CD1c-positive myeloid dendritic cell (primary cell): ENCODE measurements around the gene NRDE2.

Experiments used
- DNase-seq: peaks from one replicate; pipeline ENCODE4 v3.0.0-alpha.2; 2016; ENCODE audit errors: extremely low spot score

The NRDE2 gene

DNA sequence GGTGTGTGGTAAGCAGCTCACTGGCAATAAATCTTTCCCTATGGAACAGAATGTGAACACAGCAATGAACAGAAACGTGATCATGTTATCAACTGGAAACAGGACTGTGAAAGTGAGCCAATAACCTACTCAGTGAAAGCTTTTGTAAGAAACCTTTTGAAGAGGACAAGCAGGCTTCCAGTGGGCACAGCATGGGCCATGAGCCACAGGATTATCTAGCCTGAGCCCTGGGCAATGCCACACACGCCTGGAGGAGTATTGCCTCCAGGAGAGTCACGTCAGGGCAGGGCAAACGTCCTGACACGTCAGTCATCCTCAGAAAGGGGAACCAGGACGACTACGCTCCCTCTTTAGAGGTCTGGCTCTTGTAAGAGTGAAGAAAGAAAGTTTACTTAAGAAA, 32.3 kb downstream of the NRDE2 start:
- peak; percentile 89 for DNase-seq

DNA sequence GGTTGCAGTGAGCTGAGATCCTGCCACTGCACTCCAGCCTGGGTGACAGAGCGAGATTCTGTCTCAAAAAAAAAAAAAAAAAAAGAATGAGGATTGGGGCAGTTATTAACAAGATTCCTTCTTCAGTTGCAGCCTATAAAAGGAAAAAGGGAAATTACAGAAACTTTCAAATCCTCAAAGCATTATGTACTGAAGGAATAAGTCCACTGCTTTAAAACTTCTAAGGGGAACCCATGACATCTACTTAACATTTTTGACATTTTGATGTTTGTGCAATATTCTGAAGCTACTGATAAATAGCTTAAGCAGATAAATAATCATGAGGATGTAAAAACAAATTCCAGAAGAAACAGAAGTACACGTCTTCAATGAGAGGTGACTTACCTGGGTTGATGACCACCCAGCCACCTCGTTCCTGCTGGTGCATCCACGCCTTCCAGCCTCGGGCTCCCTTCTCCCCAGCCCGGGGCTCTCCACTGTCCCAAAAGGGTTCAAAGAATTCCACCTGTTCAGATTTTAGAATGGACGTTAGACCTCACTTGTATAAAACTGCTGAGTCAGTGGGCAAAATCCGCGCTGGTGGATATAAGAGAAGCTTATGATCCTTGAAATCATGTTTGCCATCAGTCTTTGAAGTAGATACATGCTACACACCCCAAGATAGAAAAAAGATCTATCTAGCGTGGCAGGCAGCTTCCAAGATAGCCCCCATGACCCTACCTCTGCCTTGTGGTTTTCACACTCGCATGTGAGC, 33.7 kb downstream of the NRDE2 start:
- peak; percentile 75 for DNase-seq

- DNase-seq = peak; percentile 41
These were observed 35.1 kb downstream of the NRDE2 start for GRCh38 chr14:90296641-90297040.

- peak; percentile 83 for DNase-seq
These were observed 35.7 kb downstream of the NRDE2 start for GRCh38 chr14:90295870-90296516.

- peak; percentile 66 for DNase-seq
These were observed 36.9 kb downstream of the NRDE2 start for GRCh38 chr14:90294872-90295271.

GRCh38 chr14:90293766-90294730, 37.7 kb downstream of the NRDE2 start:
- peak; percentile 37 for DNase-seq

GRCh38 chr14:90291699-90292098, 40.0 kb downstream of the NRDE2 start:
- no peak for DNase-seq

DNA sequence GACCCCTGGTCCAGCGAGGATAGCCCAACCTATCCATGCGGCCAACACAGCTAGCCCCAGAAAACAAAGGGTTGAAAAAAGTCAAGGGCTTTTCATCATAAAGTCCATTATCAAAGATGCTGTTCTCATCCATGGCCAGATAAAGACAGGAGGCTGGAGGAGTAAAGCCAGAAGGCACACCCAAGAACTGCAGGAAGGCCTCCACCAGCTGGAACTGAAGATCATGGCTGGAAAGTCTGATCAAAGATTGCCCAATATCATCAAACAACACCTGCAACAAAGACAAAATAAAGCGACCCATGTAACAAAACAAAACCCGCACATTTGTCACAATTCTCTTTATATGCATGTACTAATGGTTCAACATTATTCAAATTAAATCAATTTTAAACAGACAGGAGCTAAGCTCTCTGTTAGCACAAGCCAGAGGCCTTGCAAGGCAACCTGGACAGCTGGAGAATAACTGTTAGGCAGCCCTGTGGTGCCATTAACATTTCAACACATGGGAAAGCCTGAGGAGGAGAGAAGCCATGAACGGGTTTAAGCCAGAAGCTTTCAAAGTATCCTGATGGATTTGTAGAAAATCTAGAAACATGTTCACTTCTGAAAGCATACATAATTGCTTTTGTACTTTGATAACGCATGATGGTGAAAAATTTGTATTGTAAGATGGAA, 41.3 kb downstream of the NRDE2 start:
- no peak for DNase-seq

DNA sequence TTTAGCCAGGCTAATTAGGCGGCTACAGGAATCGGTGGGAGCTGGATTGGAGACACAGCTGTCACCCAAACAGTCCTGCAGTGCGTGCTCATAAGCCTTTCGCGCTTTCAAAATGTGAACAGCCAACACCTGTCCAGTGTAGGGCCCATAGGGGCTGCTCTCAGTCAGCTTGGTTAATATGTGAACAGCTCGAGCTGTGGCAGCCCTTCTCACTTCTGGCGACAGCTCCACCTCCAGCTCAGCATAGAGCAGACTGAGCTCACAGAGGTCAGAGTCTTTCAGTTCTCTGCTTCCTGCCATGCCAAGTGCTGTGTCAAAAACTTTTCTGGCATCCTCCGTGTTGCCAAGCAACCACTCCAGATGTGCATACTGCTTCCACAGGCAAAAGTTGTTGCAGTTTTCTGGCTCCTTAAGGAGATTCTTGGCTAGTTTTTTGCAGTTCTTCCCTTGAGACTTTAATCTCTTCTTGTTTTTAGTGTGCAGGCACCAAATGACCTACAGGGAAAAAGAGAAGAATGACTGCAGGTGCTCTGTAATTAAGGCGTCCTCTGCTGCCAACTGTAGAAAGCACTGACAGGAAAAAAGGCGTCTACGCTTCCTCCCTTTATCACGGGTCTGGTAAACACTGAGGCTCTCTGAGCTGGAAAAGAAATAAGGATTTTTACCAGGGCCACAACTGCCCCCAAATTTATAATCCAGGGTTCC, 42.9 kb downstream of the NRDE2 start:
- no peak for DNase-seq

- DNase-seq = no peak
These were observed 44.0 kb downstream of the NRDE2 start for GRCh38 chr14:90287791-90288190.

- no peak for DNase-seq
These were observed 50.0 kb downstream of the NRDE2 start for GRCh38 chr14:90281756-90282155.

DNA sequence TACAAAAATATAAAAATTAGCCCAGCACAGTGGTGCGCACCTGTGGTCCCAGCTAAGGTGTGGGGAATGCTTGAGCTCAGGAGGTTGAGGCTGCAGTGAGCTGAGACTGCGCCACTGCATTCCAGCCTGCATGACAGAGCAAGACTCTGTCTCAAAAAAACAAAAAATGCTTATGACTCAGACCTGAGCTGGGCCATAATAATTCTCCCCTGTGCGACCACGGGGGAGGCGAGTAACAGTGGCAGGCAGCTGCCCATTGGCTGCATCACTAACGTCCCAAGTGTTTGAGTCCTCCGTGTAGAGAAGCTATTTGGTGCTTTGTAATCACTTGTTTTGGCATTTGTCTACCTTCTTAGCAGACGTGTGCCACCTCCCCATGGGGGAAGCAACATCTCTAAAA, 50.5 kb downstream of the NRDE2 start:
- DNase-seq = no peak

GRCh38 chr14:90280096-90280495, 51.6 kb downstream of the NRDE2 start:
- DNase-seq = no peak

GRCh38 chr14:90278199-90279175, 53.3 kb downstream of the NRDE2 start:
- DNase-seq = no peak

DNA sequence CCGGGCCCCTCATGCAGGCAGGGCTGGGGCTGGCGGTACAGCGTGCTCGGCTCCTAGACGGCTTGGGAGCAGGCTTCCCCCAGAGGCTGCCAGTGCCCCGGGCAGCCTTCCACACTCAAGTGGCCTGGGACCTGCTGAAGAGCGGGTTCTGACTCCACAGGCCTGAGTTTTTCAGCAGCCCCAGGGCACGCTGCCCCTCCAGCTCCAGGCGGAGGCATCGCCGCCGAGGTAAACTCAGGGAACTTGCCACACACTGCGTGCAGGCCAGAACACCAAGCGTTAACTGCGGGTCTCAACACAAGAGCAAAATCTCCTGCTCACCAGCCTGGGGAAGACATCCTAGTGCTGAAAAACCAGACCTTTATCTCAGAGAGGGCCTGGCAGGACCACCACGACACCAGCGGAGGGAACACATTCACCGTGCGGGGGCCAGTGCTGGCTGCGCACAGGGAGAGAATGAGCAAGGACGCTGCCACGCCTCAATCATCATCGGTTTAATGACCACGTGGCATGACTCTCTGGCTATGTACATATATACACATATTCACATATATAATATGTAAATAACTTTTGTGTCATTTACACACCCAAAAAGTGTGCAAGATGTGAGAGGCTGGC, 54.1 kb downstream of the NRDE2 start:
- no peak for DNase-seq

DNA sequence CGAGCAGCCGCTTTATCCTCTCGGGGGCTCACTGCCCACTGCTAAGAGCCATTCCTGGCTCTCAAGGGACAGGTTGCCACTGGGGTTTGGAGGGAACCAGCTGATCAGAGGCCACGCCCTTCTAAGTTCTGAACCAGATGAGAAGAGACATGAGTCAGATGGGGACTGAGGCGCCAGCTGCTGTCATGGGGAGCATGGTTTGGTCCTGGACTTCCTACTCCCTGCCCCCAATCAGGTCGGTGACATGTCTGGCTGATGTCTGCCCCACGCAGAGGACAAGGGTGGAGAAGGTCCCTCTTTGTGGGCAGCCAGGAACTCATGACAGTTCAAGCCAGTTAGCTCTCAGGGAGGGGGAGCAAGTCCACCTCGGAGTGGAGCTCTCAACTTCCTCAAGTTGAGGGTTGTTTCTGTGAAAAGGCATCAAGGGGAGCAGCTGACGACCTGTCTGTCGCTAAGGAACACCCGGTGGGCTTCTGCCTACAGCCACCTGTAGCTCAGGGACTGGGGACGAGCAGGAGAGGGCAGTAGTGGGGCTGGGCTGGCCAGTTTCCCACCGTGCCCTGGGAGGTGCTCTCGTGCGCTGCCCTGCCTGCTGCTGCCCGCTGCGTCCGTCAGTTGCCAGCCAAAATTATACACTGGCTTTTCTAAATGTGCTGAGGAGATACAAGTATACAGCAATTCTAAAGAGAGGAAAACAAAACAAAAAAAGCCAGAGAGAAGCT, 54.9 kb downstream of the NRDE2 start:
- peak; percentile 92 for DNase-seq

DNA sequence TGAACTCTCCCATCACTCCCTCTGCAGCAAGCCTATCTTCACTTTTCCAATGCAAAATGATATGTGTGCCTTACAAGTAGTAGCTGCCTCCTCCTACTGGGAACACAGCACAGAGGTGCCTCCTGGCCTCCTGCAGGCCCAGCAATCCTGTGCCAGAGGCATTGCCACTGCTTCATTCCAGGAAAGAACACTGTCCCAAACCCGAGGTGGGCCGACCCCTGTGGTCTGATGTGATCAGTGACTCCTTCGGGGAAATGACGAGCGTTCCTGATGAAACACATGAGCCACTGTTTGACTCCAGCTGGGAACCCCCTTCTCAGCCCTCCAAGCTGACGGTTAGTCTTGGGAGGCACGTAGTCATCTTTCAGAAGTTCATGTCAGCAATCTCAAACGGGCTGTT, 55.9 kb downstream of the NRDE2 start:
- DNase-seq = peak; percentile 55

DNA sequence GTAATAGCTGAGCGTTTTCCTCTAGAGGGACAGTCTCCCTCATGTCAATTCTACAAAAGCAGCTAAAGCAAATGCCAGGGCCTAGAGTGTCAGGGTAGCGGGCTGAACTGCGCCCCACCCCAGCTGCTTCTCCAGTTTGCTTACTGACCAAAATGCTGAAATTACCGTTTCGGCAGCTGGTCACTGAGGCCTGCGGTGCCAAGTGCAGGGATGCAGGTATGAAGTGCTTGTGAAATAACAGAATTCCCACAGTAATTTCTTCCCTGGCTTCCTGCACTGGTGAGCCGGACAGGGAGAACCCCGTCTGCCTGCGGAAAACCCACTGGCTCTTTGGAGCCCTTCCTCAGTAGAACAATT, 56.3 kb downstream of the NRDE2 start:
- no peak for DNase-seq
